ENCODE data around the gene RIC3.

The RIC3 gene

GRCh38 chr11:8192016-8192895 is 23.4 kb upstream of the RIC3 start:
- no peaks in the 10 kb centered on the region for H3F3A ChIP-seq (ENCODE audit: control insufficient read depth, insufficient read depth)
- no peaks in the 10 kb centered on the region for H3K4me1 ChIP-seq (ENCODE audit: control insufficient read depth, low read length)
- no peak overlapping the region for H3K4me3 ChIP-seq (ENCODE audit: low read length)
- H3K9me2 ChIP-seq (replicated peaks; ENCODE audit: control insufficient read depth, low read length), result no peaks in the 10 kb centered on the region
- H3K36me3 ChIP-seq (ENCODE audit: control insufficient read depth, low read length), result no peaks in the 10 kb centered on the region
- H3K27ac ChIP-seq (ENCODE audit: low read depth, low read length), result no peak overlapping the region
- no peaks in the 10 kb centered on the region for H3K9me3 ChIP-seq (ENCODE audit: control insufficient read depth, insufficient read depth, low read length)
- H3K4me2 ChIP-seq (ENCODE audit: low read length), result no peak overlapping the region
- H3K27me3 ChIP-seq (ENCODE audit: control insufficient read depth, low read length), result peaks cover 8% of the 10 kb centered on the region; the same call in 1 of the 2 replicates
- no peaks in the 10 kb centered on the region for H3K79me2 ChIP-seq (ENCODE audit: control insufficient read depth, low read length)
- H4K20me1 ChIP-seq (ENCODE audit: control insufficient read depth, insufficient read depth, low read depth, low read length), result no peaks in the 10 kb centered on the region
- TF ChIP-seq EZH2phosphoT487 (IDR thresholded peaks at IDR 0.05; ENCODE audit: borderline replicate concordance, low read length), result no peak
- peak; percentile 74 for TF ChIP-seq CTCF (IDR thresholded peaks at IDR 0.05; ENCODE audit: low read depth, low read length, poor library complexity, severe bottlenecking)

- no peaks in the 10 kb centered on the region for H4K20me1 ChIP-seq (ENCODE audit: control insufficient read depth, insufficient read depth, low read depth, low read length)
- H3K9me2 ChIP-seq (replicated peaks; ENCODE audit: control insufficient read depth, low read length), result no peaks in the 10 kb centered on the region
- no peaks in the 10 kb centered on the region for H3K9me3 ChIP-seq (ENCODE audit: control insufficient read depth, insufficient read depth, low read length)
- no peak overlapping the region for H3K4me2 ChIP-seq (ENCODE audit: low read length)
- no peak for TF ChIP-seq CTCF (IDR thresholded peaks at IDR 0.05; ENCODE audit: low read depth, low read length, poor library complexity, severe bottlenecking)
- no peak for TF ChIP-seq EZH2phosphoT487 (IDR thresholded peaks at IDR 0.05; ENCODE audit: borderline replicate concordance, low read length)
- no peaks in the 10 kb centered on the region for H3K4me1 ChIP-seq (ENCODE audit: control insufficient read depth, low read length)
- no peaks in the 10 kb centered on the region for H3K36me3 ChIP-seq (ENCODE audit: control insufficient read depth, low read length)
- H3K79me2 ChIP-seq (ENCODE audit: control insufficient read depth, low read length), result no peaks in the 10 kb centered on the region
- no peaks in the 10 kb centered on the region for H3K27me3 ChIP-seq (ENCODE audit: control insufficient read depth, low read length)
- no peaks in the 10 kb centered on the region for H3F3A ChIP-seq (ENCODE audit: control insufficient read depth, insufficient read depth)
- no peak overlapping the region for H3K4me3 ChIP-seq (ENCODE audit: low read length)
- no peak overlapping the region for H3K27ac ChIP-seq (ENCODE audit: low read depth, low read length)
Measured at GRCh38 chr11:8190431-8190830, 21.6 kb upstream of the RIC3 start.

DNA sequence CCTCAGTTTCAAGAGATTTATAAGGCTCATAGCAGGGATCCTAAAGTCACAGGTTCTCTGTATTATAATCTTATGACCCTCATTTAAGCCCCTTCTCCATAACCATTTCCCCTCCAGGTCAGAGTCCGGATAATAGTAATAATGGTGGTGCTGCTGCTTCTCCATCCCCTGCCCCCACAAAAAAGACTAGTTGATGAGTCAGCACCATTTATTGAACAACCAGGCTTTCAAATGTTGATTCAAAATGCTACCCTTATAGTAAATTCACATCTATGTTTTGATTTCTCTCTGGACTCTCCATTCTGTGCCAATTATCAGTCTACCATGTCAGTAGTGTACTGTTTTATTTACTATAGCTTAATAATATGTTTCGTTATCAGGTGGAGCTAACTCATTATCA is 17.6 kb upstream of the RIC3 start:
- Histone ChIP-seq H4K20me1 (ENCODE audit: control insufficient read depth, insufficient read depth, low read depth, low read length) (no peaks in the 10 kb centered on the region), H3F3A (ENCODE audit: control insufficient read depth, insufficient read depth) (no peaks in the 10 kb centered on the region), H3K27me3 (ENCODE audit: control insufficient read depth, low read length) (no peaks in the 10 kb centered on the region), H3K79me2 (ENCODE audit: control insufficient read depth, low read length) (no peaks in the 10 kb centered on the region), H3K4me1 (ENCODE audit: control insufficient read depth, low read length) (no peaks in the 10 kb centered on the region), H3K9me3 (ENCODE audit: control insufficient read depth, insufficient read depth, low read length) (no peaks in the 10 kb centered on the region), H3K36me3 (ENCODE audit: control insufficient read depth, low read length) (no peaks in the 10 kb centered on the region), H3K4me2 (ENCODE audit: low read length) (no peak overlapping the region), H3K9me2 (replicated peaks; ENCODE audit: control insufficient read depth, low read length) (no peaks in the 10 kb centered on the region), H3K27ac (ENCODE audit: low read depth, low read length) (no peak overlapping the region), H3K4me3 (ENCODE audit: low read length) (no peak overlapping the region)
- no peak for TF ChIP-seq CTCF (IDR thresholded peaks at IDR 0.05; ENCODE audit: low read depth, low read length, poor library complexity, severe bottlenecking)
- no peak for TF ChIP-seq EZH2phosphoT487 (IDR thresholded peaks at IDR 0.05; ENCODE audit: borderline replicate concordance, low read length)

All from DOHH2 (cell line).